Skeletal muscle cell (primary cell): ENCODE data around the gene CPAMD8.
"Not testable (repeated sequence)": the region's sequence is repeated elsewhere in the genome, so short reads cannot be mapped to it uniquely, and the experiment has no call there.

ENCODE experiments used
- DNase-seq: peaks from one replicate; pipeline ENCODE4 v3.0.0-alpha.2; 2010; ENCODE audit warnings: low read depth
- H3K4me3 ChIP-seq: 2 replicates; pipeline ENCODE4 v1.5.1; 2011; ENCODE audit warnings: low read depth, mild to moderate bottlenecking, control low read depth, low read length, moderate library complexity

The CPAMD8 gene

DNA sequence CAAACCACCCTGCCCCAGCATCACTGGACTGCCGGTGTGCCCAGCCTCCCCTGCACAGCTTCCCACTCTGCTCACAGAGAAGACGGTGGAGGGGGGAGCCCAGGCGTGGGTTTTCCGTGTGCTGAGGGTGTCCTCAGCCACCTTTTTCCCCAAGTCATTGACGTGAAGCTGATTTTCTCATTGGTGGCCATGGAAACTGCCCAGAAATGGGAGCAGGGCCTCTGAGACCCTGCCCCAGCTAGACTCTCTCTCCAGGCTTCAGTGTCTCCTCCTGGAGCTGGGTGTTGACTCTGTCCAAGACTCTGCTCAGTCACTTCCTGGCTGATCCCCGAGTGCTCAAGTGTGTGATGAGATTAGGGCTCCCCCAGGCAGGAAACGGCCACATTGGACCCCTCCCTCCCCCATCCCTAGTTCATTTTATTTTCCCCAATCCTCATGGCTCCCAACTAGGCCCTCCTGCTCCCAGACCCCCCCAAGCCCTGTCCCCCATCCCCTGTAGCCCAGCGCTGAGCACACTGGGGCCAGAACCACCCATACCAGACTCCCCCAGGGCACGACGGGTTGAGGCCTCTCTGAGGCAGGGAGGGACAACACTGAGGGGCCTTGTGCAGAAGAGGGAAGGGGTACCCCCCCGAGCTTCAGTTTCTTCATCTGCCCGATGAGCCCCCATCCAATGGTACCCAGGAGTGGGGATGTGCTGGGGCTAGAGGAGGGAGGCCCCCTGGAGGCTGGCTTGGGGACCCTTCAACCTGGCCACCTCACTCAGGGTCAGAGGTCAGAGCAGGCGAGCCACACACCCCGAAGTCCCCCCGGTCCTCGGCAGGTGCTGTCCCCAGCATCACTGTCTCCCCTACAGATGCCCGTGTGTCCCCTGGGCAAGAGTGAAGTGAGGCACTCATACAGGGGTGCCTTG, 139.0 kb downstream of the CPAMD8 start:
- H3K4me3 ChIP-seq: no peak overlapping the region
- no peak for DNase-seq

DNA sequence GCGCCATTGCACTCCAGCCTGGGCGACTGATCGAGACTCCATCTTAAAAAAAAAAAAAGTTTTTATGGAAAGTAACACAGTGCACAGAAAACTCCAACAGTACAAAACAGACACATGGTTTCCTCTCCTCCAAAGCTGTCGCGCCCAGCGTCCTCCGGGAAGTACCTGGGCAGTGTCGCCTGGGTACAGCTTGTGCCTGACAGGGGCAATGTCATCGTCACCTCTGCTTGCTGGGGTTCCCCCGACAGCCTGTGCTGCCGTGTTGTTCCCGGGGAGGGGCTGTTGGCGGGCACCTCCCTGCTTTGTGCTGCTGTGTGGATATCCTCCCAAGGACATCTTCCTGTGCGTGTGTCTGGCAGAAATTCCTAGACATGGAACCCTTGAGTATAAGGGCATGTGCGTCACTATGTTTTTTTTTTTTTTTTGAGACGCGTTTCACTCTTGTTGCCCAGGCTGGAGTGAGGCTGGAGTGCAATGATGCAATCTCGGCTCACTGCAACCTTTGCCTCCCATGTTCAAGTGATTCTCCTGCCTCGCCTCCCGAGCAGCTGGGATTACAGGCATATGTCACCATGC, 140.2 kb downstream of the CPAMD8 start:
- DNase-seq: peak; percentile 60
- no peak overlapping the region for H3K4me3 ChIP-seq

DNA sequence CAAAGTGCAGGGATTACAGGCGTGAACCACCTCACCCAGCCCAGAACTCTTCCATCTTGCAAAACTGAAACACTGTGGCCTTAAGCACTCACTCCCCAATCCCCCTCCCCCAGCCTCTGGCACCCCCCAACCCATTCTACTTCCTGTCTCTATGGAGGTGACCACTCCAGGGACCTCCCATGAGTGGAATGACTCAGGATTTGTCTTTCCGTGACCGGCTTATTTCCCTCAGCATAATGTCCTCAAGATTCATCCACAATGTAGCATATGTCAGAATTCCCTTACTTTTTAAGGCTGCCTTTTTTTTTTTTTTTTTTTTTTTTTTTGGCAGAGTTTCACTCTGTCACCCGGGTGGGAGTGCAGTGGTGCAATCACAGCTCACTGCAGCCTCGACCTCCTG, 141.4 kb downstream of the CPAMD8 start:
- no peak for DNase-seq
- no peak overlapping the region for H3K4me3 ChIP-seq

DNA sequence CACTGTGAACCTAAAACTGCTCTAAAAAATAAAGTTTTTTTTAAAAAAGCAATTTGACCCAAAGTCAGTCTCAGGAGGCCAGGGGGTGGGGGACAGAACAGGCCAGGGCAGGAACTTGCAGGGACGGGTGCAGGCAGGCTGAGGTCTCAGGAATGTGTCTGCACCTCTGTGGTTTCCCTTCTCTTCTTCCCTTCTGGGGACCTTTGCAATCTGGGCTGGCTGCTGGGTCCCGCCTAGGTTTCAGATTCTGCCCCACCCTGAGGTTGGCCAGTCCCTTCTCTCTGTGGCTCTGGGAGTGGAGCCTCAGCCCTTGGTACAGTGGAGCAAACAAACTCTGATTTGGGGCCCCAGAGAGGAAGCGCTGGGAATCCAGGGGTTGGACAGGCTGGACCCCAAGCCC, 143.1 kb downstream of the CPAMD8 start:
- no peak overlapping the region for H3K4me3 ChIP-seq

DNA sequence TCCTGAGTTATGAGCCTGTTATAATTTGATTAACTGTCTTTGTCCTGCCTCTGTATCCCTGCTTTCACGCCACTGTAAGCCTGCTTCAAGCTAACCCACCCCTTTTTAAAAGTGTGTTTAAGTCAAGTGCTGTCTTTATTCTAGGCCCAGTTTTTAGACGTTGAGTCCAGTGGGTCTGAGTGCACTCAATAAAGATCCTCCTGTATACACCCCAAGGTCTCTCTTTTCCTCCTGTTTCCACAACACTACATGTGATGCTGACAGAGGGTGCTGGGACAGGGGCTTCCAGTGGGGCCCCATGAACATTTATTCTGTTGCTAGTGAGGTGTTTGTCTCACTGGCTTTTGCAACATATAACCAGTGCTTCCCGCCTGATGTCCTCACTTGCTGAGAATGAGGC, 144.5 kb downstream of the CPAMD8 start:
- no peak for DNase-seq
- H3K4me3 ChIP-seq: no peak overlapping the region

More for the DNA sequence above, 143.1 kb downstream of the CPAMD8 start:
- no peak for DNase-seq

DNA sequence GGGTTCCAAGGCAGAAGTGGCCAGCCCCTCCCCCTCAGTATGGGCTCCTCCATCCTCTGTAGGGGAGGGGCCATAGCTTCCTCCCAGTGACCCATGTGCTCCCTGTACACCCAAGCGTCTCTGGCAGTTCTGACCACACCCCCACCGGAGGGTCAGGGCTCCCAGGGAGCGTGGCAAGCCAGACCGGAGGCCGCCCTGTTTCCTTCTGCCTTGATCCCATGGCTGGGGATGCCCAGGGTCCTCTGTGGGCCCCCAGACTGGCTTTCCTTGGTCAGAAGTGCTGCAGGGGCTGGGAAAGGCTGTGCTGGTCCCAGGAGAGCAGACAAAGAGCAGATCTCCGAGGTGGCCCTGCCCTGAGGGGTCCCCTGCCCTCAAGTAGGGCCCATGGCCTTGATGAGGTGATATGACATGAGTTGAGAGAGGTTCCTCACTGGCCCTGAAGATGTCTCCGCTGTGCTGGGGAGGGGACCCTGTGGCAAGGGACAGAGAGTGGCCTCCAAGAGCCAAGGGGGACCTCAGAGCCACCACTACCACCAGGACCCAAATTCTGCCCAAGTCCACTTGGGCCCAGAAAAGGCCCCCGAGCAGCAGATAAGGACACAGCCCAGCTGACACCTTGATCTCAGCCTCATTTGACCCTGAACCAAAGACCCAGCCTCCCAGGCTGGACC, 145.6 kb downstream of the CPAMD8 start:
- no peak for DNase-seq
- no peak overlapping the region for H3K4me3 ChIP-seq

DNA sequence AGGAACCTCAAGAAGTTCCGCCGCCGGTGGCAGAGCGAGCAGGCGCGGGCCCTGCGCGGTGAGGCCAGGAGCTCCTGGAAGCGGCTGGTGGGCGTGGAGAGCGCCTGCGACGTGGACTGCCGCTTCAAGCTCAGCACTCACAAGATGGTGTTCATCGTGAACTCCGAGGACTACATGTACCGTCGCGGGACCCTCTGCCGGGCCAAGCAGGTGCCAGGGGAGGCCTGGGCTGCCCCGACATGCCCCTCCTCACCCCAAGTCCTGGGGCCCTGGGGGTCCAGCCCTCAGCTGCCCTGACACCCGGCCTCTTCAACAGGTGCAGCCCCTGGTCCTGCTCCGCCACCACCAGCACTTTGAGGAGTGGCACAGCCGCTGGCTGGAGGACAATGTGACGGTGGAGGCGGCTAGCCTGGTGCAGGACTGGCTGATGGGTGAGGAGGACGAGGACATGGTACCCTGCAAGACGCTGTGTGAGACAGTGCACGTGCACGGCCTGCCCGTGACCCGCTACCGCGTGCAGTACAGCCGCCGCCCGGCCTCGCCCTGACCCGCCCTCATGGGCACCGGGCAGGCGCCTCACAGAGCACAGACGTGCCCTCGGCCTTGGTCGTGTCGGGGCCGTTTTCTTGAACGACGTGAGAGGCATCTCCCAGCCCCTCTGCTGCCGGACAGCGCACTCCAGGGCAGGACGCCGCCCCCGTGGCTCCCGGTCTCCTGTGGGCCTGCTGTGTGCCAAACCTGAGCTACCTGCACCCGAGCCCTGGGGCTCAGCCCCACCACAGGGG, 148.2 kb downstream of the CPAMD8 start:
- no peak for DNase-seq
- no peak overlapping the region for H3K4me3 ChIP-seq

DNA sequence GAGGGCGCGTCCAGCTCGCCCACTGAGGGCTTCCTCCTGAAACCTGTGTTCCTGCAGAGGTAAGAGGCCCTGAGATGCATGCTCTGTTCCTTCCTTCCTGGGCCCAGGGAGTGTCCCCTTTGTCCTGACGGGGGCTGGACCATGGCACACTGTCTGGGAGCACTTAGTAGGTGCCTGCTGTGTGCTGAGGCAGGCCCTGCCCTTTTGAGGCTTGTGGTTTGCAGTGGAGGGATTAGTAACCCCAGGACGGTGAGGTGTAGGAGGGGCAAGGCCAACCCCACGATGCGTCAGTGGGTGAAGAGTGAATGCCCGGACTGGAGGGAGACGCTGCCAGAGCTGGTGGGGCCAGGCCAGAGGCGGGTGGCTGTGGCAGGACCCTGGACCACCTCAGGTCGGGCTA, 149.0 kb downstream of the CPAMD8 start:
- no peak overlapping the region for H3K4me3 ChIP-seq
- no peak for DNase-seq

DNA sequence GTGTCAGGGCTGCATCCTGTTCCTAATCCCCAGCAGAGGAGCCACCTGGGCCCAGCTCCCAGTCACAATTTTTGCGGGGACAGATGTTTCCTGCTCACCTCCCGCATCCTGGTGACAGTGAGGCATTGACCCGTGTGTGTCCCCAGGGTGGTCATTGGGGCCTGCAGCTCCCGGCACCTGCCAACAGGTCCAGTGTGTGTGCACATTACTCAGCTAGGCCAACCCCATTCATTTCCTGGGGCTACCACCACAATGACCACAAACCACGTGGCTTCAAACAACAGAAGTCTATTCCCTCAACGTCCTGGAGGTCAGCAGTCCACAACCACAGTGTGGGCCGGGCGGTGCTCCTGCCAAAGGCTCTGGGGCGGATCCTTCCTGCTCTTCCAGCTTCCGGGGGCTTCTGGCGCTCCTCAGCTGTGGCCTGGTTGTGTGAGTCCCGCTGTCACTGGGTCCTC, 149.7 kb downstream of the CPAMD8 start:
- no peak for DNase-seq
- H3K4me3 ChIP-seq: no peak overlapping the region

DNA sequence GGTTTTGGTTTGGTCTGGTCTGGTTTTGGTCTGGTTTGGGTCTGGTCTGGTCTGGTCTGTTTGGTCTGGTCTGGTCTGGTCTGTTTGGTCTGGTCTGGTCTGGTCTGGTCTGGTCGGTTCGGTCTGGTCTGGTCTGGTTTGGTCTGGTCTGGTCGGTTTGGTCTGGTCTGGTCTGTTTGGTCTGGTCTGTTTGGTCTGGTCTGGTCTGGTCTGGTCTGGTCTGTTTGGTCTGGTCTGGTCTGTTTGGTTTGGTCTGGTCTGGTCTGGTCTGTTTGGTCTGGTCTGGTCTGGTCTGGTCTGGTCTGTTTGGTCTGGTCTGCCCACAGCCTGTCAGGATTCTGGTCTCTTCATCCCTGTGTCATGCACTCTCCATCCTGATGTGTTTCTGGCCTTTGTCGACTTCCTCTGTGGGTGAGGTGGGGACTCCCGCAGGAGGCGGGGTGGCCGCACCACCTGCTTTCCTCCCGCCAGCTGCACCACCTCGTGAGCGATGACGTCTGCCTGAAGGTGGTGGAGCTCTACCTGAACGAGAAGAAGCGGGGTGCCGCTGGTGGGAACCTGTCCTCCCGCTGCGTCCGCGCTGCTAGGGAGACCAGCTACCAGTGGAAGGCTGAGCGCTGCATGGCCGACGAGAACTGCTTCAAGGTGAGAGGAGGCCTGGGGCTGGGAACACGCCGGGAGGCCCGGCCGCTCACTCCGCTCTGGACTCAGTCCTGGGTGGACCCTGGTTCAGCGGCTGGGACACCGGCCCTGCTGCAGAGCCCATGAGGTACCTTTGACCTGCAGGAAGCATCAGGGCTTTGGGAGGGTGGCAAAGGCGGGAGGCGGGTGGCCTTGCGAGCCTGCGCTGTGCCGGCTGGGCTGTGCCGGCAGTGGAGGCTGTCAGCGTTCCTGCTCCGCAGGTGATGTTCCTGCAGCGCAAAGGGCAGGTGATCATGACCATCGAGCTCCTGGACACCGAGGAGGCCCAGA, 150.7 kb downstream of the CPAMD8 start:
- DNase-seq: no peak
- no peak overlapping the region for H3K4me3 ChIP-seq

DNA sequence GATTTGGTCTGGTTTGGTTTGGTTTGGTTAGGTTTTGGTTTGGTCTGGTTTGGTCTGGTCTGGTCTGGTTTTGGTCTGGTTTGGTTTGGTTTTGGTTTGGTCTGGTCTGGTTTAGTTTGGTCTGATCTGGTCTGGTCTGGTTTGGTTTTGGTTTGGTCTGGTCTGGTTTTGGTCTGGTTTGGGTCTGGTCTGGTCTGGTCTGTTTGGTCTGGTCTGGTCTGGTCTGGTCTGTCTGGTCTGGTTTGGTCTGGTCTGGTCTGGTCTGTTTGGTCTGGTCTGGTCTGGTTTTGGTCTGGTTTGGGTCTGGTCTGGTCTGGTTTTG, 151.7 kb downstream of the CPAMD8 start:
- not testable (repeated sequence) for H3K4me3 ChIP-seq, DNase-seq

DNA sequence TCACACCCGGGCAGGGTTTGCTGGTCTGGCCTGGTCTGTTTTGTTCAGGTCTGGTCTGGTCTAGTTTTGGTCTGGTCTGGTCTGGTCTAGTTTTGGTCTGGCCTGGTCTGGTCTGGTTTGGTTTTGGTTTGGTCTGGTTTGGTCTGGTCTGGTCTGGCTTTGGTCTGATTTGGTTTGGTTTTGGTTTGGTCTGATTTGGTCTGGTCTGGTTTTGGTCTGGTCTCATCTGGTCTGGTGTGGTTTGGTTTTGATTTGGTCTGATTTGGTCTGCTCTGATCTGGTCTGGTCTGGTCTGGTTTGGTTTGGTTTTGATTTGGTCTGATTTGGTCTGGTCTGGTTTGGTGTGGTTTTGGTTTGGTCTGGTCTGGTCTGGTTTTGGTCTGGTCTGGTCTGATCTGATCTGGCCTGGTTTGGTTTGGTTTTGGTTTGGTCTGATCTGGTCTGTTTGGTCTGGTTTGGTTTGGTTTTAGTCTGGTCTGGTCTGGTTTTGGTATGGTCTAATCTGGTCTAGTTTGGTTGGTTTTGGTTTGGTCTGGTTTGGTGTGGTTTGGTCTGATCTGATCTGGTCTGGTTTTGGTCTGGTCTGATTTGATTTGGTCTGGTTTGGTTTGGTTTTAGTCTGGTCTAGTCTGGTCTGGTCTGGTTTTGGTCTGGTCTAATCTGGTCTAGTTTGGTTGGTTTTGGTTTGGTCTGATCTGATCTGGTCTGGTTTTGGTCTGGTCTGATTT, 152.2 kb downstream of the CPAMD8 start:
- H3K4me3 ChIP-seq: no peak overlapping the region
- DNase-seq: no peak

DNA sequence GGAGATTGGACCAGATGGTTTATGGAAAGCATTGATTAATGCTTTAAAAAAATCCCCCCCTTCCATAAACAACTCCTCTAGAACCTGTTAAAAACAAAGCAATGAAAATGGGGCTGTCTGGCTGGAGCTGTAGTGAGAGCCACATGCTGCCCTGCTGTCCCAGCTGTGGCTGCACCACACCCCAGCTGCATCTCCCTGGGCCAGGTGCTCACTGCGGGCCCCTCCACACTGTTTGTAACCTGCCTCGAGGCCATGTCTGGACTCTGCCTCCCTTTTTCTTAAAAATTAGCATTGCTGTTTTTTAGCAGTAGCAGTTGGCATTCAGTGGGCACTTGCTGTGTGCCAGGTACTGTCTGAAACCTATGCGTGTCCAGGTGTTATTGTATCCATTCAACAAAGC, 153.0 kb downstream of the CPAMD8 start:
- no peak for DNase-seq
- H3K4me3 ChIP-seq: no peak overlapping the region

DNA sequence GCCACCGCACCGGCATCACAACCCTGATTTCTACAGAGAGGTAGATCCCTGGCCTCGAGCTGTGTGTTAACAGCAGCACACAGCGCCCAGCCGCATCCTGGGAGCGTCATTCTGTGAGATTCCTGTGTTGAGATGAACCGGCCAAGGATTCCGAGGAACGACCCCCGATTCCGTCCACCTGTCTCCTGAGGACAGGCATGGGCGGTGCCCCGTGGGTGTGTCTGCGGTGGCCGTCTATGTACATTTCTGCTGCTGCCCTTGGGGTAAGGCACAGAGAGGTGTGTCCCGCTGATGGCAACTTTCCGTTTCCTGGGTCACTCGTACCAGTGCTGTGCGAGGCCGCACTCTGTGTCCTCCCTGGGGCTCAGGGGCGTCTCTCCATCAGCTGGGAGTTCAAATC, 153.9 kb downstream of the CPAMD8 start:
- no peak for DNase-seq
- no peak overlapping the region for H3K4me3 ChIP-seq

DNA sequence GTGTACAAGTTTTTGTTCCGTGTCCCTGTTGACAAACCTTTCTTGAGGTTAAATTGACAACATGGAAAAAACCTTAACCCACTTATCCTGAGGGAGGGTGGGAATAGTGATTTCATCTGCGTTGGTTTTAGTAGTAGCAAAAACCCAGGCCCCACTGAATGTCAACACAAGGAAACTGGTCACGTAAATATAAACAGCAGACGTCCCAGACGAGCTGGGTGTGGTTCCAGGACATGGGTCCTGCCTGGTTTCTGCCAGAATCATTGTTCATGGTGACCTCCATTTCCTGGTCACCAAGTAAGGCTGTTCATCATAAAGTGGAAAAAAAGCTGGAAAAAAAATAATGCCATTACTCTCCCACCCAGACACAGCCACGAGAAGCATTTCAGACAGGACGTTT, 154.7 kb downstream of the CPAMD8 start:
- H3K4me3 ChIP-seq: no peak overlapping the region
- DNase-seq: no peak

DNA sequence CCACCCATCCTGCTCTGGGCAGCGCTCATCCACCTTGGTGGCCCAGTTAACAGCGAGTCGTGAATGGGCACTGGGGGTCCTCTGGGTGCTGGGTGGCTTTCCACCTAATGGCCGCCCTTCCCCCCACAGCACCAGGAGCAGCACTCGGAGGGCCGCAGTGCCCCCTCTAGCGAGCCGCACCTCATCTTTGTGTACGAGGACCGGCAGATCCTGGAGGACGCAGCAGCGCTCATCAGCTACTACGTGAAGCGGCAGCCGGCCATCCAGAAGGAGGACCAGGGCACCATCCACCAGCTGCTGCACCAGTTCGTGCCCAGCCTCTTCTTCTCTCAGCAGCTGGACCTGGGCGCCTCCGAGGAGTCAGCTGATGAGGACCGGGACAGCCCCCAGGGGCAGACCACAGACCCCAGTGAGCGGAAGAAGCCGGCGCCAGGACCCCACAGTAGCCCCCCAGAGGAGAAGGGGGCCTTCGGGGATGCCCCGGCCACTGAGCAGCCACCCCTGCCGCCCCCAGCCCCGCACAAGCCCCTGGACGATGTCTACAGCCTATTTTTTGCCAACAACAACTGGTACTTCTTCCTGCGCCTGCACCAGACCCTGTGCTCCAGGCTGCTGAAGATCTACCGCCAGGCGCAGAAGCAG, 157.2 kb downstream of the CPAMD8 start:
- H3K4me3 ChIP-seq: no peak overlapping the region
- DNase-seq: no peak

DNA sequence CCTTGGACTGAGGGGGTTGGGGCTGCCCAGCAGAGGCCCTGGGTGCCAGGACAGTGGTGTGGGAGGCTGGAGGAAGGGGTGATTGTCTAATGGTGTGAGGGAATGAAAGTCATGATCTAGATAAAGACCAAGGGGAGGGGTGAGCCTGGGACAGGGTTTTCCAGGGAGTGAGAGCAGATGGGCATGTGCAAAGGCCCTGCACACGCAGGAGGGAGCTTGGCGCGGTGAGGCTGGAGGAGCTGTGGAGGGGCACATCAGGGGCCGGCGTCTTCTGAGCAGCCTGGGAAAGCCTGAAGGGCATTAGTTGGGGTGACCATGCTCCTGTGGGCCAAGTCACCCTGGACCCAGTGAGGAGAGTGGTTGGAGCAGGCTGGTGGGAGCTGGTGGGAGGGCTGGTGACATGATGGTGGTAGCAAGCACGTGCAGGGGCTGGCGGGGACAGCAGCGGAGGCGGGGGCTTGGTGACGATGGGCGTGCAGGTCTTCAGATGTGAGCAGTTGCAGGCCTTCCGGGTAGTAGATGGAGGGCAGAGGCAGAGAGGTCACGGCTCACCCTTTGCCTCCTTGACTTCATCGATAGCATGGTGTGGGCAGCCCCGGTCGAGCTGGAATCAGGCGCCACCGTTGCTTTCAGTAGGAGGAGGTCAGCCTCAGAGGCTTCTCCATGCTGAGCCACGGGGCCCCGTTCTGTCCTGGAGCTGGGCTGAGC, 158.0 kb downstream of the CPAMD8 start:
- no peak overlapping the region for H3K4me3 ChIP-seq
- no peak for DNase-seq
